ENCODE data around the gene HAND2.

The HAND2 gene

DNA sequence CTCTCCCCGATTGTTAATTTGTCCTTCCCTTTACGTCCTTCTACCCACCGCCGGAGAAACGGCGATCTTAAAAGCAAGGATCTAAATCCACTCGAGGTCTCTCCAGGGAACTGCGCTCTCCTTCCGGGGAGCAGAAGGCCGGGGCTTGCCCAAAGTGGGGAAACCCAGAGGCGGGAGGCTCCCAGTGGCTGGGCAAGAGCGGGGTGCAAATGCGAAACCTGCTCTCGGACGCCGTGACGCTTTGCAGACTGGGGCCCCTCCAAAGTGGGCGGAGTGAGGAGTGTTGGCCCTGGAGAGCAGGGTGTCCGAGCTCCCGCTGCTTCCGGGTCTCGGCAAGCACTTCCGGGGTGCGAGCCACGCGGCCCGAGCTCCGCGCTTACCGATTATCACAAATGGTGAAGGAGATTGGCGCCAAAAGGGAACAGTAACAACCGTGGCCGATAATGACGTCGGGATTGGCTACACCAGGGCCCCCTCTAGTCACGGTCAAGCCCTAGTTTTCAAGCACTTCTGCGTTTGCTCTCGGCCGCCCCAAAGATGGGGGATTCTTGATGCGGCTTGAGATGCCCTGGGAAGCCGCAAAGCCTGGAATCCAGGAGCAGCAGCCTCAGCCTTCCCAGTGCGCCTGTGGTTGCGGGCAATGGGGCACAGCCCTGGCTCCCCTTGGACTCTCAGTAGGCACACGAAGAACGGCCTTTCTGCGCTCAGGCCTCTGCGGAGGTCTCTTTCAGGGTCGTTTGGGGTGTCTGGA lies 29.0 kb downstream of the HAND2 start:
- no peak for DNase-seq

DNA sequence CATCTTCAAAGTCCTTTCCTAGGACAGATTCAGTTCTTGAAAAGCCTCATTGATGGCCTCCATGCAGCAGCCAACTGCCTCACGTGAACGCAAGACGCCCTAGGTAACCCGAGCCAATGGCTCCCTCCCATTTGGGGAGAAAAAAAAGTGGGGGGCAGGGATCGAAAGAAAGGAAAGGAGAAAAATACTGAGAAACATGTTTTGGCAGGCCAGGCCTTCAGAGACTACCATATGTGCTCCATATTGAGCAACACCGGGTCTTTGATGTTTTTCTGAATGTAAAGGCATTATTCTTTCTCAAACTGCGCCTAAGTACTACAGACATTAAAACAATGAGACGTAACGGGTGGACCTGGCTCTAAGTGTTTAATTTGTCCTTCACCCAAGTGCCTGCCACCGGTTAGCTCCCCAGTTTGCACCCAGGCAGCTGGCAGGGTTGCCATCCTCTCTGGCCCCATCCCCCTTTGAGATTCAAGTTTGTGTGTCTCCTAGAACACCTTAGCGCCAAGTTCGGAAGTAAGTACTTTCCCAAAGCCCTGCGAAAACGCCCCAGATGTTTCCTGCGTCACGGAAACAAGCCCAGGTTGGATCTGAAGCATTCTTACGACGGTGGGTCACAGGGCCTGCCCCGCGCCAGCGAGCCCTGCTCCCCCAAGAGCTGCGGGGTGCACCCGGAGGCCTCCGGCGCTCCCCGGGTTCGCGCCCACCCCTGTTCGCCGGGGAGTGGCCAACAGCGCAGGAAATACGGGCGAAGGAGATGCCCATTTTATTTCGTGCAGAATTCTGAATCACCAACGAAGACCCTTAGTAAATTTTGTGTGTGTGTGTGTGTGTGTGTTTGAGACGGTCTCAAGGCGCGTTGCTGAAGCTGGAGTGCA lies 30.1 kb downstream of the HAND2 start:
- DNase-seq, result no peak

DNA sequence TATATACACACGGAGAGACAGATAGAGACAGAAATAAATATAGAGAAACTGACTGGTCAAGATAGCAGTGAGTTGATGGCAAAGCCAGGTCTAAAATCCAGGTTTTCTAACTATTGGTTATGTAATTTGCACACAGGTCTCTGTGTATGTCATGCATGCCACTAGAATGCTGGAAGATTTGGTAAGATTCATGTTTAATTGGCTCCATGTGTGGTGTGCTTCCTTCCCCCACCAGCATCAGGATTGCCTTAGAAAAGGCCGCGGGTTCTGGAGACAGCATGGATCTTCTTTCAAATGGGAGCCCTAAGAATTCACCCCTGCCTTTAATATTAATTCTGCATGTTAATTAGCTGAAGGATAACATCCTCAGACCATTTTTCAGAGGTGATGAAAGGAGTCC lies 31.3 kb downstream of the HAND2 start:
- no peak for DNase-seq

DNA sequence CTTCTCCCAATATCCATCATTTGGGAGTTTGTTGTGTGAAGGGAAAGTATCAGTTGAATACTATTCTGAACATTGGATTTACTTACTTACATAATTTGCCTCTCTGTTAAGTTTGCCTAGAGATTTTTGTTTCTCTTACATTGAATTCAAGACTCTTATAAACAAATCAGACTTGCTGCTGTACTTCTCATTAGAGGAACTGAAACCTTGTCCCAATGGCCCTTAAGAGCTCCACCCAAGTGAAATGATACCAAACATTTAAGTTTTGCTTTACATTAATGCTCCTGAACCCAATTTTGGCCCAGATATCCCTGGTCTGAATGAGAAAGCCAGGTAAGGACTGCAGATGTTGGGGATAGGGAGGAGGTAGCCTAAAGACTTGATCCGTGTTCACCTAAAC lies 32.0 kb downstream of the HAND2 start:
- no peak for DNase-seq

DNA sequence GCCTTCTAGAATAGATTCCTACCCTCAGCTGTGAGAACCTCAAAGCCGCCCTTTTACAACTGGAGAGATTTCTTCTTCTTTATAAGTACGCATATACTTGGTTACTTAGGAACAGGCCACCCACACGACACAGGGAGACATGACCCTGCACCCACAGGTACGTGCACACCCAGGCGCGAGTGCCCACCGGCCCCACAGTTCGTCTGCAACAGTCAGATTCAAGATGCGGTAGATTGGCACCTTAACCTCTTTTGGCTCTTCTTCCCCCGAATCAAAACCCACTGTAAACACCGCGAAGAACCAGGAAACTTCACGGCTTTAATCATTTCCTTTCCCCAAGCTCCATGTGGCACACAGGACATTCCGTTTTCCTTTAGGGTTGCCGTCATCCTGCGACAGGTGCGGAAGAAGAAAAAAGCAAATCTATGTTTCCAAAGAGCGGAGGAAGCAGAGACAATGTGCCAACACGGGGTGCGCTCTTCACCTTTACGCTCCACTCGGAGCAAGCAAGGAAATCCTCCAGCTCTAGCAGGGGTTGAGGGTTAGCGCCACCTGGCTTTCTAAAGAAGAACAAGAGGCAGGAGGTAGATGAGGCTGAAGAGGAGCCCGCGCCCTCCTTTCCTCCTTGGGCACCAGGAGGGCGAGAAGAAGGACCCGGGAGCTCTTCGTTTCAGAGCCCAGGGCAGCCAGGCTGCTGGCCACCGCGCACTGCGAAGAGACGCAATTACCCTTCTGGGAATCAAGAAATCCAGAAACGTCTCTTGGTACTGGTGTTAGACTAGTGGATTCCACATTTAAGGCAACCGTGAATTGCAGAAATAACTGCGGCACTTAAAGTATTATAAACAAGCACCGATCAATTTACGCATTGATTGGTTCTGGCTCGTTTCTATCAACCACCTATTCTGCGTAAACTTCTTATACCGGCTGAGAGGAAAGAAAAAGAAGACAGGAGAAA lies 35.7 kb downstream of the HAND2 start:
- DNase-seq, result peak; percentile 86

DNA sequence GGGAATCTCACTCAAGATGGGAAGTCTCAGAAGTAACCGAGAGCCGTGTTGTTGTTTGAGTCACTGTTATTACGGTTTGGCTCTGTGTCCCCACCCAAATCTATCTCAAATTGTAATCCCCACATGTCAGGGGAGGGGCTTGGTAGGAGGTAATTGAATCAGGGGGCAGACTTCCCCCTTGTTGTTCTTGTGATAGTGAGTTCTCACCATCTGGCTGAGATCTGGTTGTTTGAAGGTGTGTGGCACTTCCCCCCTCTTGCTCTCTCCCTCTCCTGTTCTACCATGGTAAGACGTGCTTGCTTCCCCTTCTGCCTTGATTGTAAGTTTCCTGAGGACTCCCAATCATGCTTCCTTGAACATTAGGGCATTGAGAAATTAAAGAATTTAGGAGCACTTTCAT lies 37.0 kb downstream of the HAND2 start:
- no peak for DNase-seq

DNA sequence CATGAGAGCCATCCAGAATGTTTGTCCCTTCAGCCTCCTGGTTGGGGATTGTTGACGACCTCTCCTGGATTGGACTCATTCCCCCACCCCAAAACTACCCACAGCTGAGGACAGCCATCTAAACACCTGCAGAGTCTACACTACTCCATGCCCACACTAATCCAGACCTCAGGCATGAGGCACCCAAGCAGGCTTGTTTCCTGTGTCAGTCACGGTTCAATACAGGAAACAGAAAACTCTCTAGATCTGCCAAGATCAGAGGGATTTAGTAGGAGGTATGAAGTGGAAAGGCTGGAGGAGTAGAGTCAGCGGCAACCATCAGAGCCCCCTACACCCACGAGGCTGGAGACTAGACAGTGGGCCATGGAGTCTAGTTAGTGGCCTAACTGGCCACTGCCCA lies 37.7 kb downstream of the HAND2 start:
- no peak for DNase-seq

DNA sequence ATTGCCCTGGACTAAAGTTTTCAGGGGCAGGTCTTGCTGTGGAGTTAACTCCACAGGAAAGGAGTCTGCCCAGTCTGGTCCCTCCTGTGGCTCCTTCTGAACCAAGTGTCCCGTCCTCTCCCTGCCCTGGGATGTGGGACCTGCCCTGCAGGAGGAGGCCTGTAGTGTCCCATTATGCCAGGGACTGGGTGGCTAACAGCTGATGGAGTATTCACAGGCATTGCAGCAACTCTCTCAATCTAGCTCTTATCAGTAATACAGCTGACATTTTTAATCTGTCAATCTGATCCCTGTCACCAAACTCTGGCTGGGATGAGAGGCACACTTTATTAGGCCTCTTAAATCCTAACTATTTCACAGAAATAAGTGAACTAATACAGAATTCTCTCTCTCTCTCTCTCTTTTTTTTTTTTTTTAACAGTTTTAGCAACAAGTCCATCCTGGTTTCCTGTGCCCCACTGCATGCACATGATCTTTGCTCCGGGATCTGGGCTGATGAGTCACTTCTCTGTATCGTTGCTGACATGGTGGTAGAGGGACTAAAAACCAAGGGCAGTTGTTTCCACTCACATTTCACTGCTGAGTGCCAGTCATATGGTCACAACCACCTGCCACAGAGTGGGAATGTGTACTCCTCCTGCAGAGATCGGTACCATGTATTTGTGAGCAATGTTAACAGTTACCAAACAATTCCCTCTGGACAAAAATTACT lies 39.1 kb downstream of the HAND2 start:
- DNase-seq, result peak; percentile 61

DNA sequence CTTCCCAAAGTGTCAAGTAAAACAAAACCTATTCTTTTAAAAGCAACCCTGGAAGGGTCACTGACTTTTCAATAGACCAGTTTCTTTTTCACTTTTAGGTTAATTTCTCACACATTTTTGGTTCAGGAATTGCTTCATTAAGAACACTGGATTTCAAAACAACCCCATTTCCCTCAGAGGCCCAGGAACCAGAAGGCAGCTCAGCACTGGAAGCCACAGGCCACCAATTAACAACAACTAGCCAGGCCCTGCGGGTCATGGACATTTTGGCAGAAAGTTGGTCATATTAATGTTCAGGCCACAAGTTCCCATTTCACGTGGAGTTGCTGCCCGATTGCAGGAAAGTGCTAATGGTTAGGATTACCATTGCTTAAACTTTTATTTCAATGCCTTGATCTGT lies 39.8 kb downstream of the HAND2 start:
- no peak for DNase-seq

DNA sequence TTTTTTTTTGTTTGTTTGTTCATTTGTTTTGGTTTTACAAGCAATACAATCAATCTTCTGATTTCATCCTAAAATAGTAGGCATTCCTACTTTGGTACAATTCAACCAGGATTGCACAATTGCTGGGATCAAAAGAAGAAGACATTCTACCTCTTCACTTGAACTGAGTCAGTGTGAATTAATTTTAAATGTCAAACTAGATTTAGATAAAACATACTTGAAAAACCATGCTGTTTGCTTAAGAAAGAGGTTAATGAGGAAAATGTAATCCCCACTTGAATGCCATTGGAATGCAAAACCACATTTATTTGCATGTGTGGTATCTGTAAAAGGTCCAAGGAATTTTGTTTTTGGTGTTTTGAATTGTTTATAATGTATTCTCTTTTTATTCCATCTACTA lies 40.5 kb downstream of the HAND2 start:
- no peak for DNase-seq

DNA sequence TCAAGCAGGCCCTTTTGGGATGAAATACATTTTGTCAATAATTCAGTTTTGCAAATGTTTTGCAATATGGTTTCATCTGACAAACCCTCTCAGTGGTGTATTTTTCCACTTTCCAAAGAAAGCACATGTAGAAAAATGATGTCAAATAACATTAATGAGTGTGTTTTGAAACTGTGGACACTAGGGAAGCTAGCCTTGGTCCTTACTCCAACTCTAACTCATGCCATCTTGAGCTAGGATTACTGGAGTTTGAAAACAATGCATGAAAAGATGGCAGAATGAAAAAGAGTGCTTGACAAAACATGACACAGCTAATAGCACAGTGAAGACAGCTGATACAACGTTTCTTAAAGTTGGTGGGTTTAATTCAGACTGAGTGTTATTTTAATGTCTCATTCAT lies 41.4 kb downstream of the HAND2 start:
- no peak for DNase-seq

DNA sequence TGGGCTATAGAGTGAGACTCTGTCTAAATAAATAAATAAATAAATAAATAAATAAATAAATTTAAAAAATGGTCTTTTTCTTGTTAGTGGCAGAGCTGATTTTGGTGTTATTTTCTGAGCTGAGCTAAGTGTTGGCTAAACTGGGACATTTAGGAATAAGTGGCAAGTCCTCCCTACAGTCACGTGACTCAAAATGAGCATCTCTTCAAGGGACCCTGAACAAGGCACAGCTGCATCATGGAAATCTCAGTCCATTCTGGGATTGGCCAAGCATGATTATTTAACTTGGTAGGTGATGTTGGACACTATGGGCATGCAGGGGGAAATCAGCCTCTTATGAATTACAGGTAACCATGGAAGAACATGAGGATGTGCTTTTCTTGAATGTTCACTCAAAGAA lies 42.0 kb downstream of the HAND2 start:
- no peak for DNase-seq

DNA sequence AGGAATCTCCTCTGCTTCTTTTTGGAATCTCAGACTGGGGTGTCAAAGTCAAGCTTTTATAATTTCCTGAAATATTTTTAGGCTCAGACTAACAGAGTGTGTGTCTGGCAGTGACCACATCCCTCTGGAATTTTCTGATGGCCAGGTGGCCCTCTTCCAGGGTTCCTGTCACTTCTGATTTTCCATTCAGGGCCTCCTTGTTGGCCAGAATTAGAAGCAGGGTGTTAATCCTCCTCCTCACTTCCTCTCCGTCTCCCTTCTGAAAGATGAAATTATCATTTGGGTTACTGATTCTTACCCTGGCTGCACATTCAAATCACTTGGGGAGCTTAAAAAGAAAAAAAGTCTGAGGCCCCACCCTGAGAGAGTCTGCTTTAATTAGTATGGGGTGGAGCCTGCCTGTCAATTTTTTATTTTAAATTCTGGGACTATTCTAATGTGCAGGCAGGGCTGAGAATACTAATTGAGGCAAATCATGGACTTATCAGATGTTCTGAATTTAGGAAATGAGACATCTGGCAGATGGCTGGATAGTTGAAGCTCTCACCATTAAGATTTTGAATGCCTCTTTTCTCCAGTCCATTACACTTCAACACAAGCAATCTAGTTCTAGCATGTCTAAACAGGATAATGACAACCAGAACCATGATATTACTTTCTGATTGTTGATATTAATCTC lies 43.2 kb downstream of the HAND2 start:
- DNase-seq, result no peak

DNA sequence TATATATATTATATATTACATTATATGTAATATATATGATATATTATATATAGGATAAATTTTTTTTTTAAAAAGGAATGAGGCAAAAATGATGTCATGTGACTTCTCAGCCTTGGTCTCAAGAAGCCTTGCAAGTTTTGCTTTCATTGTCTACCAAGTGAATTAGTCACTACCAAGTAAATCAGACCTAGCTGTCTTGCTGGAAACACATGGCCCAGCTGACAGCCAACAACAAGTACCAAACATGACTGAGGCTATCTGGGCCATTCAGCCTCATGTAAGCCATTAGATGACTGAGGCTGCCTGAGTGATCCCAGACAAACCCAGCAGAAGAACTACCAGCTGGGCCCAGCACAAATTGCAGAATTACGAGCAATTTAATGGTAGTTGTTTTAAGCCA lies 44.9 kb downstream of the HAND2 start:
- no peak for DNase-seq

DNA sequence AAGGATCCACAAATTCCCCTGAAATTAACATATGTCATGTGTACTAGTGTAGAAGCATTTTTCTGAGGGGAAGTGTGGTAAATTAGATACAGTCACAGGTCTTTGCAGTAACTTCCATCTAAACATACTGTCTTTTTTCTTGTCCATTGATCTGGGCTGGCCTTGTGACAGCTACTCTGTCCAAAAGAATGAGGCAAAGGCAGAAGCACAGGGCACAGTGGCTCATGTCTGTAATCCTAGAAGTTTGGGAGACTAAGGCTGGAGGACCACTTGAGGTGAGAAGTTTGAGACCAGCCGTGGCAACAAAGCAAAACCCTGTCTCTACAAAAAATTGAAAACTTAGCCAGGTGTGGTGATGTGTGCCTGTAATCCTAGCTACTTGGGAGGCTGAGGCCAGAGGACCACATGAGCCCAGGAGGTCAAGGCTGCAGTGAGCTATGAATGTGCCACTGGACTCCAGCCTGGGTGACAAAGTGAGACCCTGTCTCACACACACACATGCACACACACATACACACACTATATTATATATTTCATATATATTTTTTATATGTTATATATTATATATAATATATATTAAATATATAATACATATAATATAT lies 47.6 kb downstream of the HAND2 start:
- DNase-seq, result no peak

DNA sequence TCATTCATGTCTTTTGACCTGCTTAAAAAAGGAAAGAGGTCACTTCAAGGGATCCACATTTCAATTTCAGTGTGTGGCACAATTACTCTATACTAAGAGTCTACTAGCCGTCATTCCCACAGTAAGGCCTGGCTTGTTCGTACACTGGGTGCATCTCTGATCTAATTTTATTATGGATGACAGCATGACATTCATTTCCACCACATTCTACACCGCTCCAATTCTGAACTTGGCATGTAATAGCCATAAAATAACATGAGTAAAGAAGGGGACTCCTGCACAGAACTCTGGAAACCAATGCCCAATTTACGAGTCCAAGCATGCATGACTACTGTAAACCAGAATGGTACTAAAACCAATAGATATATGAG lies 51.1 kb downstream of the HAND2 start:
- no peak for DNase-seq

DNA sequence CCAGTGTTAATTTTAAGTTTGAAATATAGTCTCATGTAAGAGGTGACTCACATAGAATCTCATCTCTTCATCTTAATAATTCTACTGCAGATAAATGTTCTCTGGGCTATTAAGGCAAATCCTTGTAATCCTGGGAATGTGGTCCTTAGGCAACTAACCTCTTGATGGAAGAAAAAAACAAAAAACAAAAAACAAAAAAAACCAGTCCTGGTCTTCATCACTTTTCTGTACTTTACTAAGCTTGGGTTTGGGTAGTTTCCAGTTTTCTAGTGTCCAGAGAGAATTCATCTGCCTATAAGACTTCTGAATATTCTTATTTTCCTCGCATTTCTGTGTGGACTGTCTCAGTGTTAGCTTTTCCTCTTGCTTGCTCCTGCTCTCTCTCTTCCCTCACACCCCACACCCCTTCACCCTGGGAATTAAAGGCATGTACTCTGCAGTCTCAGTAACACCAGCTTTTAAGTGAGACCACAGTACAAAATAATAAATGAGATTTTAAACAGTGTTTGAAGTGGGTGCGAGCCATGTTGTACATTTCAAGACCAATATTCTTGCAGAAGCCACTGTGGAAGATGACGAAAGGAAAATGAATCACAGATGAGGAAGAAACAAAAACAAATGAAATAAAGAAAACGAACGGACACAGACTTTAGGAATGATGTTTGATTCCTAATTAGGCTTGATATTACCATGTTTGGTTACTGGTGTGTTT lies 51.7 kb downstream of the HAND2 start:
- DNase-seq, result no peak

DNA sequence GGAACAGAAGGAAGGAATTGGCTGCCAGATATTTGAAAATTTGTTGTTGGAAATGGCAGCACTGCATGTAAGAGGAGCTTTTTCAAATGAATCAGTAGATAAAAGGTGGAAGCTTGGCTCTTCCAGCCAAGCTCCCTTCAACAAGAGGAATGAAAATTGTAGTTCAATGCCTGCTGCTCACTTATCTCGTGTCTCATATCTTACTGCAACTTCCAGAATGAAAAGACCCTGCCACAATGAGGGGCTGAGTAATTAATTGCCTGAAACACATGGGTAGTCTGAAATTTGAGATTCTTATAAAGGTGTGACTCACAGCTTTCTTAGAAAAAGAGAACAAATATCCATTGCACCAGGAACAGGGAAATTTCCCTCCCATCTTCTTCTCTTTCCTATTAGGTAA lies 53.0 kb downstream of the HAND2 start:
- no peak for DNase-seq
